Measurements from ENCODE around the gene TIMM8B.
"Not testable (repeated sequence)": the region's sequence is repeated elsewhere in the genome, so short reads cannot be mapped to it uniquely, and the experiment has no call there.

Gene TIMM8B

DNA sequence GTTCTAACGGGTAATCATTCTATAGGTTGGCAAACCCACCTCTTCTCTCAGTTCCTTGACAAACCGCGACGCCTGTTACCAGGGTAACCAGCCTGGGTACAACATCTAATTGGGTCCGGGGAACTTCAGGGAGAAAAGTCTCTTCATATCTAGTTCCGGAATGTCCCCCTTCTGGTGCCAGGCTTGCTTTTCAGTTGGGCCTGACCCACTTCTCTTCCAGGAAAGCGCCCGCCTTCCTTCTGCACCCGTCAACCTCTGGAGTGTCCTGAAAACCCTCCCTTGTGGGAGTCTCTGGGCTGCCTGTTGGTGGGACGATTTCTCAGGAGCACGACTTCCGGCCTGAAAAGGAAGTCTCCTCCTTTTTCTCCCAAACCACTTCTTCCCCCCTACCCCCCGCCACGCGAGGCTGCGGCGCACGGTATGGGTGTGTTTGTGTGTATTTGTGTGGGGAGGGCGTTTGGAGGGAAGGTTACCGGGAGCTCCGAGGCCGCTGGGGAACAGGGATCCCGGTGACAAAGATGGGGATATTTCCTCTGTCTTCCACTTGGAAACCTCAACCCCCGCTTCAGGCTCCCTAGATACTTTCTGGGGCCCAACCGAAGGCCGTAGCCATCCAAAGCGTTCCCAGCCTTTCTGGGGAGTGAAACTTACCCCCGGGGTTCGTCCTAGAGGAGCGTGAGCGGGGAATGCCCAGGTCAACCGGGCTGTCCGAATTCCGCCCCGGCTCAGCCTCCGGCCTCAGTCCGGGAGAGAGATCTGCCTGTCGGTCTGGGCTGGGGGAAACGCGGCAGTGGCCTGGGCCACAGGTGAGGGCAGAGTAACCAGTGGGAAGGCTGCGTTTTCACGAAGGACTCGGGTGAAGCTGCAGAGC, 12.4 kb downstream of the TIMM8B start, which contains the start of the genes NKAPD1 and PIH1D2:
Gene NKAPD1 (plus strand): TSS at position 359 of the 871 bp plus-strand sequence. CDS start 1,276 bp downstream, outside the sequence.
Gene PIH1D2 (minus strand): TSS at position 77 of the 871 bp plus-strand sequence. CDS start 843 bp downstream, outside the sequence.
- peak; percentile 90 for DNase-seq

DNA sequence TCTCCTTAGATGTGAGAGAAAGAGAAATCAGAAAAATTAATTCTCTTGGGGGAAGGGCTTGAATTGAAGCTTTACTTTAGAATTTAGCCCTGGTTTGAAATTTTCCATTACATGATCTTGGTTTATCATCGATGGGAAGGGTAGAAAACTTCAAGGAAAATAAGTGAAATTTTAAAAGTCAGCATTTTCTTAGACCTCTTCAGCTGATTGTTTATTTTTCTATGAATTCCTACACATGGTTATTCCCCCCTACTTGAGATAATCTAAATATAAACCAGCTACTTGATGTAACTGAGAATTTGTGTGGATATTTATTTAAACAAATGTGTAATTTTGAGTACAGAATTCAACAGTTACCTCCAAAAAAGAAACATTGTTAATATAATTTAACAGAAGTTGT, 23.6 kb downstream of the TIMM8B start:
- no peak for DNase-seq

DNA sequence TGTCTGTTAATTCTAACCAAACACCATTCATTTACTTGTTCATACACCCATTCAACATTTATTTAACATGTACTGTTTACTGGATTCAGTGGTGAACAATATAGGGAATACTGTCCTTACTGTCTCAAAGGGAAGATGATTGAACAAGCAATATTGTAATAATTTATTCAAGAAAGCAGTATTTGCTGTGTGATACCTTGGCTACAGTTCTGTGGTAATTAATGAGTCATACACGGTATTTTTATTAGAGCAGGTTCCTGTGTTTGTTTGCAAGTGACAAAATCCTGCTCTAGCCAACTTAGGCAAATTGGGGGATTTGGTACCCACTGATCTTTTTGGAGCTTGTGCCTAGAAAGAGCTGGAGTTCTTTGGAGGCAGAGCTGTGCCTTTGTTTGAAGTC, 28.5 kb downstream of the TIMM8B start:
- no peak for DNase-seq

DNA sequence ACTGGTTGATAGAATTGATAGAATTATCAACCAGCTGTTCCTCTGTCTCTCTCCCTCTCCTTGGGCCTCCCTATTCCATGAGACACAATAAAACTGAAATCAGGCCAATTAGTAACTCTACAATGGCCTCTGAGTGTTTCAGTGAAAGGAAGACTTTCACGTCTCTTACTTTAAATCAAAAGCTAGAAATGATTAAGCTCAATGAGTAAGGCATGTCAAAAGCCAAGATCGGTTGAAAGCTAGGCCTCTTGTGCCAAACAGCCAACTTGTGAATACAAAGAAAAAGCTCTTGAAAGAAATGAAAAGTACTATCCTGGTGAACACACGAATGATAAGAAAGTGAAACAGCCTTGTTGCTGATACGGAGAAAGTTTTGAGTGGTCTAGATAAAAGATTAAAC, 29.4 kb downstream of the TIMM8B start:
- DNase-seq: no peak

DNA sequence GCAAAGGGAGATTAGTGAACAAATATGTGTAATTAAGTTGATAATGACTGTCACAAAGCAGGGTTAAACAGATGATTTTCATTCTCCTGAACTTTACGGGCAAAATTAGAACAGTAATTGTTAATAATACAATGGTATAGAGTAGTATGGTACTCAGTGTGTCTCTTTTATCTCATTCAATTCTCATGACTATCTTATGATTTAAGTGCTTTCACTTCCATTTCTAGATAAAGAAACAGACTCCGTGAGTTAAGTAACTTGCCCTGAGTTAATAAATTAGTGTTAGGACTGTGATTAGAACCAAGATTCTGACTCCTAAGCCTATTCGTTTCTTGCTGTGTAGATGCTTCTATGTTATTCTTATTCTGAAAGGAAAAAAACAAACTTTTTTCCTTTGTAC, 34.8 kb downstream of the TIMM8B start:
- DNase-seq: no peak

DNA sequence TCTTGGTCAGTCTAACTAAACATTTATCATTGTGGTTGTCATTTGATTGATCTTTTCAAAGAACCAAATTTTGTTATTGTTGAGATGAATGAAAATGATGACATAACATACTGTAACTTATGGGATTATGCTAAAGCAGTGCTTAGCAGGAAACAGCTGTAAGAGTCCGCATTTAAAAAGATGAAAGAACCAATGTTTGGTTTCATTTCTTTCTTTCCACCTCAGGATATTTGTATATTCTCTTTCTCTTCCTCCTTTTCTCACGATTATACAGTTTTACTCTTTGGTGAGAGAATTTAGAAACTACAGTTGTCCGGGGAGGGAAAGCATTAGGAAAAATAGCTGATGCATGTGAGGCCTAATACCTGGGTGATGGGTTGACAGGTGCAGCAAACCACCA, 35.8 kb downstream of the TIMM8B start:
- no peak for DNase-seq

DNA sequence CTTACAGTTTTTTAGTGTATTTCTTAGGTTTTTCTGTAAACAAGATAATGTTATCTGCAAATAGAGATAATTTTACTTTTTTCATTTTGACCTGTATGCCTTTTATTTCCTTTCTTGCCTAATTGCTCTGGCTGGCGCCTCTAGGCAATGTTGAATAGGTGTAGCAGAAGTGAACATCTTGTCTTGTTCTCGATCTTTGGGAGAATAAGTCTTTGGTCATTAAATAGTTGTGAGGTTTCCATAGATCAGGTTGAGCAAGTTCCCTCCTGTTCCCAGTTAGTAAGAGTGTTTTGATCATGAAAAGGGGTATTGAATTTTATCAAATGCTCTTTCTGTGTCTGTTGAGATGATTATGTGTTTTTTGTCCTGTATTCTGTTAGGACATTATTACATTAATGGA, 36.8 kb downstream of the TIMM8B start:
- no peak for DNase-seq

DNA sequence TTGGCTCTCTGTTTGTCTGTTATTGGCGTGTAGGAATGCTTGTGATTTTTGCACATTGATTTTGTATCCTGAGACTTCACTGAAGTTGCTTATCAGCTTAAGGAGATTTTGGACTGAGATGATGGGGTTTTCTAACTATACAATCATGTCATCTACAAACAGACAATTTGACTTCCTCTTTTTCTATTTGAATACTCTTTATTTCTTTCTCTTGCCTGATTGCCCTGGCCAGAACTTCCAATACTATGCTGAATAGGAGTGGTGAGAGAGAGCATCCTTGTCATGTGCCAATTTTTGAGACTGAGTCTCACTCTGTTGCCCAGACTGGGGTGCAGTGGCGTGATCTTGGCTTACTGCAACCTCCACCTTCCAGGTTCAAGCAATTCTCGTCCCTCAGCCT, 38.3 kb downstream of the TIMM8B start:
- not testable (repeated sequence) for DNase-seq

DNA sequence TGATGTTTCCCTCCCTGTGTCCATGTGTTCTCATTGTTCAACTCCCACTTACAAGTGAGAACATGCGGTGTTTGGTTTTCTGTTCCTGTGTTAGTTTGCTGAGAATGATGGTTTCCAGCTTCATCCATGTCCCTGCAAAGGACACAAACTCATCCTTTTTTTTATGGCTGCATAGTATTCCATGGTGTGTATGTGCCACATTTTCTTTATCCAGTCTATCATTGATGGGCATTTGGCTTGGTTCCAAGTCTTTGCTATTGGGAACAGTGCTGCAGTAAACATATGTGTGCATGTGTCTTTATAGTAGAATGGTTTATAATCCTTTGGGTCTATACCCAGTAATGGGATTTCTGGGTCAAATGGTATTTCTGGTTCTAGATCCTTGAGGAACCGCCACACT, 39.9 kb downstream of the TIMM8B start:
- DNase-seq: not testable (repeated sequence)

DNA sequence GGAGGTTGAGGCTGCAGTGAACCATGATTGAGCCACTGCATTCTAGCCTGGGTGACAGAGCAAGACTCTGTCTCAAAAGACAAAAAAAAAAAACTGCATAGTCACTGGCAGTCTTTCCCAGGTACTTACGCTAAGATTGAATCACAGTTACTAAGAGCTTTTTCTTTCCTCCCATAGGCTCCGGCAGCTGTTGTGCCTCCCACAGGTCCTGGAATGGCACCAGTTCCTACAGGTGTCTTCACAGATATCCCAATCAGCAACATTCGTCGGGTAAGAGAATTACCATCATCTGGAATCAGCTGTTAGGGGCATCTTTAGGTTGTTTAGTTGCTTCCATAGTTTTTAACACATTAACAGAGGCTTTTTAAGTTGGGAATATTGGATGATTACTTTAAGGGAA, 41.6 kb downstream of the TIMM8B start:
- no peak for DNase-seq

DNA sequence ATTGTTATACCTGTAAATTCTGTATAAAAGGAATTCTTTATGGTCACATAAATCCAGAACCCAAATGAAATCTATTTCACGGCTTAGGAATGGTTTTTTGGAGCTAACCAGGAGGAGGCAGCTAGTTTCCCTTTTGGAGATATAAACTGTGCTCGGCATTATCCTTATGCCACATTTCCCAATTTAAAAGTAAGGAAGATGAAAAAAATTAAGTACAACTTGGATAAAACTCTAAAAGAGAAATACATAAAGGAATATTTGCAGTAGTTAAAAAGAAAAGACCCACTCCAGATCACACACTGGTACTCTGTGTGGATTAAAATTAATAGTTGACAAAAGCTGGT, 43.6 kb downstream of the TIMM8B start:
- no peak for DNase-seq

DNA sequence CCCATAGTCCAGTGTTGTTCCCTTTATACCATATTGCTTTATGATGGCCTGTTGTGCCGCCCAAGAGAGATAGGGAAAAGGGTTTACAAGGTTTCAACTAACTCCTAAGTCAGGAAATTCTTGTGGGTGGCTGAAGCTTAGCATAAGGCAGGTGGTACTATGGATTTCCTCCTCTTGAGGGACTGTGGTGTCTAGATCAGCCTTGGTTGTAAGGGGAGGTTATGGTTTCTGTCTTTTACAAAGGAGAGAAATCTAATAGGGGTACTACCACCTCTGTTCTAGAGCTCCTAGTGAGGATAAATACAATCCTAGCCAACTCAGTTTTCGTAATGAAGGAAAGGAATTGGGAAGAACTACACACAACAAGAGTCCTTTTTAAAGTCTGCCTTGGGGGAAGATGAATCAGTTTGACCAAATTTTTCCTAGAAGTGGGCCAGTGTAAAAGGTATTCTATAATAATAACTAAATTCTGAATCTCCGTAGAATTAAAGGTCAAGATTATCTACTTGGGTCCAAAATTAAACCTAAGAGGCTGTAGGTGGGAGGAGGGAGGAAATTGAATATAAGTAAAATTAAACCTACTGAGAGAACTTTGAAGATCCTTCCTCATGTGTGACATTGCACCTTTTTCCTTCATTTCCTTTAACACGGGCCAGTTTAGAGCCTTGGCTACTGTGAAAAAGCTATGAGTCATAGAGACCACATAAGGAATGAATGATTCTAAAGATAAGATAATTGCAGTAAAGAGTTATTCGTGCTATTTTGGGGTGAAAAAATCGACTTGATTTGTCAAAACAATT, 44.2 kb downstream of the TIMM8B start:
- no peak for DNase-seq

DNA sequence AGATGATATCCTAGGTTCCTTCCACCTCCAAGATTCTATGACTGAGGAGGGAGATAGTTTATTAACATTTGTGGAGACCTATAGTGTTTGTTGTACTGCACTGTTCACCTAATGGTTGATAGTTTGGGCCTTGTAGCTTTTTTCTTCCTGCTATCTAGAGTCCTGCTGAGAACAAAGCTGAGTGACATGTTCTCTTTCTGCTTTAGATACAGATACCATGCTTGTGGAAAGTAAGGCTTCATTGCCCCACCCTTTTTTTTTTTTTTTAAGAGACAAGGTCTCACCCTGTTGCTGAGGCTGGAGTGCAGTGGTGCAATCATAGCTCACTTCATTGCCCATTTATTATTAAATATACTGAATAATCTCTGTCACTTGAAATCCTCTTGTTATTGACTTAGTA, 49.0 kb downstream of the TIMM8B start:
- no peak for DNase-seq
